GM19452 (cell line): ENCODE measurements around the gene RIPOR2.

ENCODE experiments used
- ATAC-seq: cut with Tn5 transposase; IDR thresholded peaks from one replicate; pipeline ENCODE4 v1.9.1; 2021; ENCODE audit not compliant: unreplicated experiment

Gene RIPOR2

GRCh38 chr6:24821860-24822444 is 113.8 kb downstream of the RIPOR2 start:
- ATAC-seq, result no peak

- no peak for ATAC-seq
Measured at GRCh38 chr6:24818346-24818745, 117.4 kb downstream of the RIPOR2 start.

- no peak for ATAC-seq
Measured at GRCh38 chr6:24809728-24810127, 126.0 kb downstream of the RIPOR2 start.

GRCh38 chr6:24807584-24807983 is 128.2 kb downstream of the RIPOR2 start:
- no peak for ATAC-seq

- ATAC-seq, result no peak
Measured at GRCh38 chr6:24802271-24803059, 133.3 kb downstream of the RIPOR2 start.

GRCh38 chr6:24799541-24799915 is 136.2 kb downstream of the RIPOR2 start:
- no peak for ATAC-seq

- no peak for ATAC-seq
Measured at GRCh38 chr6:24798740-24799540, 136.8 kb downstream of the RIPOR2 start, which contains the start of gene ARMH2. Gene ARMH2 (minus strand): TSS chr6:24798917. CDS start chr6:24798857, 60 bp downstream.

- no peak for ATAC-seq
Measured at GRCh38 chr6:24797596-24798216, 138.1 kb downstream of the RIPOR2 start.

- no peak for ATAC-seq
Measured at GRCh38 chr6:24796616-24797290, 139.0 kb downstream of the RIPOR2 start.

GRCh38 chr6:24795106-24795505 is 140.7 kb downstream of the RIPOR2 start:
- ATAC-seq, result no peak

- no peak for ATAC-seq
Measured at GRCh38 chr6:24788031-24788665, 147.6 kb downstream of the RIPOR2 start.

GRCh38 chr6:24780206-24780605 is 155.6 kb downstream of the RIPOR2 start:
- no peak for ATAC-seq

- no peak for ATAC-seq
Measured at GRCh38 chr6:24779416-24780016, 156.2 kb downstream of the RIPOR2 start.

GRCh38 chr6:24778878-24779277 is 156.9 kb downstream of the RIPOR2 start:
- no peak for ATAC-seq

- ATAC-seq, result no peak
Measured at GRCh38 chr6:24778121-24778520, 157.6 kb downstream of the RIPOR2 start.

GRCh38 chr6:24777227-24777626 is 158.5 kb downstream of the RIPOR2 start:
- no peak for ATAC-seq

GRCh38 chr6:24775520-24776058 is 160.2 kb downstream of the RIPOR2 start:
- peak; percentile 11 for ATAC-seq

- peak; percentile 91 for ATAC-seq
Measured at GRCh38 chr6:24774696-24775519, 160.9 kb downstream of the RIPOR2 start, which contains the start of gene GMNN. Gene GMNN (plus strand): TSS chr6:24774937. CDS start chr6:24777247, 2,310 bp downstream.

- no peak for ATAC-seq
Measured at GRCh38 chr6:24768361-24768760, 167.4 kb downstream of the RIPOR2 start.
